Colonic mucosa (tissue), 4 donors: ENCODE measurements around the gene ATP6V1A. TPM values are rescaled to one million over a fixed set of nuclear protein-coding genes. Genes with fewer than 3 reads are reported as not detected.
A peak's percentile ranks its signal among the peaks of the same experiment; 100 is the strongest.
"Not testable (repeated sequence)": the region's sequence is repeated elsewhere in the genome, so short reads cannot be mapped to it uniquely, and the experiment has no call there.

Experiments
- DNase-seq: peaks from one replicate; pipeline ENCODE4 v3.0.0-alpha.2; 2020
- H3K27ac ChIP-seq: fragments of 200-600 bp; one replicate; pipeline ENCODE4 v1.8.0; 2021
- H3K27me3 ChIP-seq: fragments of 200-600 bp; one replicate; pipeline ENCODE4 v1.8.0; 2021
- H3K36me3 ChIP-seq: fragments of 200-600 bp; one replicate; pipeline ENCODE4 v1.8.0; 2021
- H3K4me1 ChIP-seq: fragments of 200-600 bp; one replicate; pipeline ENCODE4 v1.8.0; 2021; ENCODE audit warnings: mild to moderate bottlenecking
- H3K4me3 ChIP-seq: fragments of 200-600 bp; one replicate; pipeline ENCODE4 v1.8.0; 2021
- H3K9ac ChIP-seq, 2 donors: one replicate each; pipeline ENCODE4 v1.7.0; 2013; ENCODE audit warnings: control low read depth in 2 of 2, low read depth in 2 of 2, low read length in 2 of 2
- H3K9me3 ChIP-seq: fragments of 200-600 bp; one replicate; pipeline ENCODE4 v1.8.0; 2021
- CTCF ChIP-seq: fragments of 200-600 bp; IDR thresholded peaks from one replicate; pipeline ENCODE4 v1.8.0; 2022; ENCODE audit warnings: antibody characterized with exemption, mild to moderate bottlenecking
- intact Hi-C: fragments of 100-400 bp; cut with DNase I; formaldehyde crosslinking; loops from one replicate; pipeline ENCODE4 v1.14.1; 2022
- total RNA-seq, 2 donors: library from RNA; stranded (reverse); fragmentation: NEBNext Ultra II Directional in 1 of 2; extraction: Animal tissue kit (Norgen Biotek cat#: 25700) in 1 of 2; gene quantifications; one replicate each; pipeline ENCODE4 v1.2.1, GENCODE V29; 2021
- donor health status: healthy.
- donor health status: DM: no; HTN: no; CAD: no.
- donor health status: DM: no; HTN: no; CAD: no.

ATP6V1A gene
- total RNA-seq, 2 donors from 2014 or later = 79.1 to 93.4 TPM

GRCh38 chr3:113847664-113848461 is 101.0 kb downstream of the ATP6V1A start:
- Histone ChIP-seq H3K36me3 (no peaks in the 10 kb centered on the region), H3K9me3 (no peaks in the 10 kb centered on the region), H3K9ac (no peak overlapping the region), H3K27ac (peak overlapping the region; percentile 63), H3K4me3 (no peak overlapping the region), H3K4me1 (no peaks in the 10 kb centered on the region), H3K27me3 (no peaks in the 10 kb centered on the region)
- intact Hi-C loops = no loop called here
- DNase-seq = no peak
- TF ChIP-seq CTCF = no peak

GRCh38 chr3:113849071-113849470 is 102.2 kb downstream of the ATP6V1A start:
- not testable (repeated sequence) for H3K4me3 ChIP-seq, H3K9ac ChIP-seq

GRCh38 chr3:113849841-113850240 is 103.0 kb downstream of the ATP6V1A start:
- H3K27me3 ChIP-seq, H3K9me3 ChIP-seq, intact Hi-C loops, H3K36me3 ChIP-seq, H3K4me3 ChIP-seq, H3K4me1 ChIP-seq, H3K9ac ChIP-seq, H3K27ac ChIP-seq, DNase-seq: not testable (repeated sequence)

More at GRCh38 chr3:113849071-113849470, 102.2 kb downstream of the ATP6V1A start:
- H3K36me3 ChIP-seq, H3K9me3 ChIP-seq, H3K27ac ChIP-seq, H3K27me3 ChIP-seq, intact Hi-C loops, DNase-seq, H3K4me1 ChIP-seq: not testable (repeated sequence)

GRCh38 chr3:113850391-113850790 is 103.6 kb downstream of the ATP6V1A start:
- H3K4me1 ChIP-seq, intact Hi-C loops, DNase-seq, H3K4me3 ChIP-seq, H3K27me3 ChIP-seq, H3K27ac ChIP-seq, H3K9me3 ChIP-seq, H3K9ac ChIP-seq, H3K36me3 ChIP-seq: not testable (repeated sequence)

GRCh38 chr3:113852506-113852905 is 105.7 kb downstream of the ATP6V1A start:
- H3K9ac ChIP-seq = no peak overlapping the region
- DNase-seq = no peak
- no peak overlapping the region for H3K4me3 ChIP-seq
- TF ChIP-seq CTCF = no peak
- H3K27me3 ChIP-seq = no peaks in the 10 kb centered on the region
- H3K9me3 ChIP-seq = no peaks in the 10 kb centered on the region
- no peaks in the 10 kb centered on the region for H3K4me1 ChIP-seq
- intact Hi-C loops = no loop called here
- no peaks in the 10 kb centered on the region for H3K36me3 ChIP-seq
- no peak overlapping the region for H3K27ac ChIP-seq

Other genes starting within 250 kb of the ATP6V1A start
- 10 to 100 TPM; 20.7 to 26.0 TPM for gene SPICE1, start 231.9 kb upstream of the ATP6V1A start, total RNA-seq
- 10 to 100 TPM; 35.9 to 42.1 TPM for gene SIDT1, start 214.5 kb upstream of the ATP6V1A start, total RNA-seq
- 10 to 100 TPM; 18.4 to 22.7 TPM for gene USF3, start 50.4 kb upstream of the ATP6V1A start, total RNA-seq
- 100 to 1,000 TPM; 107 to 124 TPM for gene NAA50, start 786 bp upstream of the ATP6V1A start, total RNA-seq
- gene GRAMD1C, start 91.8 kb downstream of the ATP6V1A start, total RNA-seq = 10 to 100 TPM in 1 of 2 donors, 1 to 10 TPM in 1; 4.1 to 10.2 TPM
- gene ZDHHC23, start 201.0 kb downstream of the ATP6V1A start, total RNA-seq = 10 to 100 TPM; 31.3 to 33.2 TPM